Measurements from ENCODE around the gene DGCR6L. TPM values are rescaled to one million over a fixed set of nuclear protein-coding genes. Genes with fewer than 3 reads are reported as not detected.

The DGCR6L gene
- total RNA-seq, 2 experiments from 2014 or later, result 22.5 to 37.8 TPM

DNA sequence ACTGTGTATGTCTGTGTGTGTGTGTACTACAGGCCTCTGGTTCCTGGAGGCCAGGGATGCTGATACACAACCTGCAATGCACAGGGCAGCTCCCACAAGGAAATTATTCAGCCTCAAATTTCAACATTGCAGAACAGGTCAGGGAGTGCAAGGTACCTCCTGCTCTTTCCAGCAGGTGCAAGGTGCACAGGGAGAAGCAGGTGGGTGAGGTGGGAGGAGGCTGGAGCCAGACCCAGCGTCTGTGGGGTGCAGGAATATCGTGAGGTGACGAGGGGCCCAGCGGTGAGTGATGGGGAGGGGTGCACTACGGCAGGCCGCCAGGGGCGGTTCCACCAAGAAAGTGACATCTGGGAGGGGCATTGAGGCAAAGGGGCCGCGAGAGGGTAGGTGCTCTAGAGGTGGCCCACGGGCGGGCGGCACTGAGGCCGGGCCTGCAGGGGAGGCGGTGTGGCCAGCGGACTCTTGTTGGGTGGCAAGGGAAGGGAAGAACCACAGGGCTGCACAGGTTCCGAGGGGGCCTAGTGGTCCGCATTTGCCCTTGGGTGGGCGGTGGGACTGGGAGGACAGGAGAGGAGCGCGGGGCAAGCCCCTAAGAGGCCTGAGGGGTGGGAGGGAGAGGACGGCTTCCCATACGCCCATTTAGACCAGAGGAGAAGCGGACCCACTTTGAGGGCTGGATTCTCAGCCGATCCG lies 21.6 kb downstream of the DGCR6L start:
- Histone ChIP-seq H3K79me2 (ENCODE audit: insufficient read depth, low read depth, low read length) (no peaks in the 10 kb centered on the region), H3K4me3 (ENCODE audit: low read depth, low read length, poor library complexity, severe bottlenecking) (no peak overlapping the region), H3K9me3 (ENCODE audit: low read length) (no peaks in the 10 kb centered on the region), H3K4me2 (ENCODE audit: low read length) (no peak overlapping the region), H3K36me3 (ENCODE audit: insufficient read depth, low read length) (no peaks in the 10 kb centered on the region), H4K20me1 (ENCODE audit: insufficient read depth, low read length) (no peaks in the 10 kb centered on the region), H3K9me2 (ENCODE audit: insufficient read depth, low read length) (no peaks in the 10 kb centered on the region), H3K27ac (ENCODE audit: low read depth, low read length, poor library complexity, severe bottlenecking) (no peak overlapping the region), H2AFZ (ENCODE audit: low read length) (no peak overlapping the region), H3K4me1 (ENCODE audit: insufficient read depth, low read length, poor library complexity, severe bottlenecking) (no peaks in the 10 kb centered on the region)
- ChIA-PET POLR2A (no interaction called here), CTCF (ENCODE audit: unreplicated experiment) (no interaction called here)
- intact Hi-C loops (cut with micrococcal nuclease; ENCODE audit: unreplicated experiment), result no loop called here
- no peak for DNase-seq (ENCODE audit: low spot score)
- BruUV-seq (replicated peaks), result no TSS peak
- no peak for TF ChIP-seq EZH2phosphoT487 (IDR thresholded peaks at IDR 0.05; ENCODE audit: borderline replicate concordance, low read depth, low read length)
- TF ChIP-seq, protein P1, sequence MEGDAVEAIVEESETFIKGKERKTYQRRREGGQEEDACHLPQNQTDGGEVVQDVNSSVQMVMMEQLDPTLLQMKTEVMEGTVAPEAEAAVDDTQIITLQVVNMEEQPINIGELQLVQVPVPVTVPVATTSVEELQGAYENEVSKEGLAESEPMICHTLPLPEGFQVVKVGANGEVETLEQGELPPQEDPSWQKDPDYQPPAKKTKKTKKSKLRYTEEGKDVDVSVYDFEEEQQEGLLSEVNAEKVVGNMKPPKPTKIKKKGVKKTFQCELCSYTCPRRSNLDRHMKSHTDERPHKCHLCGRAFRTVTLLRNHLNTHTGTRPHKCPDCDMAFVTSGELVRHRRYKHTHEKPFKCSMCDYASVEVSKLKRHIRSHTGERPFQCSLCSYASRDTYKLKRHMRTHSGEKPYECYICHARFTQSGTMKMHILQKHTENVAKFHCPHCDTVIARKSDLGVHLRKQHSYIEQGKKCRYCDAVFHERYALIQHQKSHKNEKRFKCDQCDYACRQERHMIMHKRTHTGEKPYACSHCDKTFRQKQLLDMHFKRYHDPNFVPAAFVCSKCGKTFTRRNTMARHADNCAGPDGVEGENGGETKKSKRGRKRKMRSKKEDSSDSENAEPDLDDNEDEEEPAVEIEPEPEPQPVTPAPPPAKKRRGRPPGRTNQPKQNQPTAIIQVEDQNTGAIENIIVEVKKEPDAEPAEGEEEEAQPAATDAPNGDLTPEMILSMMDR (conservative IDR thresholded peaks at IDR 0.05; ENCODE audit: low read length), result no peak

DNA sequence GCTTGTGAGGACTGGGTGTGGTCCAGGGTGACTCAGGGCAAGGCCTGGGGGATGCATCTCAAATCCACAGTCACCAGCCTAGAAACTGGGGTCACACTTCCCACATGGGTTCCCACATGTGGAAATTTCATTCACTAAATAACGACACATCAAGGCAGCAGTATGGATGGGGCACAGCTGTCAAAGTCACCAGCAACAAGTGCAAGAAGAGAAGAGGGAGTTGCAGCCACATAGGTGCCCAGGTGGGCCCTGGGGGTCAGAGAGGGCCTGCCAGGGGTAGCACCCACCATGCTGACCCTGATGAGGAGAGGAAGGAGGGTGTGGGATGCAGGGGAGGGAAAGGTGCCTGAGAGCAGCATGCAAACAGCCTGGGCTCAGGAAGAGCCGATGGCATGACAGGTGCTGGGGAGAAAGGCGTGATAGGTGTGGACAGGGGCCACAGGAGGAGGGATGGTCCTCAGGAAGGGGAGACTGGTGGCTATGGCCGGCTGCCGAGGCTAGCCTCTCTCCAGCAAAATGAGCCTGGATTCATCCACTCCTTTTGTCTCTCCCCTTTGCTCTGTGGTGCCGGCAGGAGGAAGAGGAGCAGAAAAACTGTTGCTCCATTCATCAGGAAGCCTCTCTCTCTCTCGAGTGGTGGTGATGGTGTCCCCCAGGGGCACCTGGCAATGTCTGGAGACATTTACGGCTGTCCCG lies 22.3 kb downstream of the DGCR6L start:
- CTCF ChIA-PET (ENCODE audit: unreplicated experiment), result no interaction called here
- no peaks in the 10 kb centered on the region for H4K20me1 ChIP-seq (ENCODE audit: insufficient read depth, low read length)
- H2AFZ ChIP-seq (ENCODE audit: low read length), result no peak overlapping the region
- no peak for TF ChIP-seq EZH2phosphoT487 (IDR thresholded peaks at IDR 0.05; ENCODE audit: borderline replicate concordance, low read depth, low read length)
- TF ChIP-seq, protein P1 (conservative IDR thresholded peaks at IDR 0.05; ENCODE audit: low read length), result no peak
- no peaks in the 10 kb centered on the region for H3K79me2 ChIP-seq (ENCODE audit: insufficient read depth, low read depth, low read length)
- no peaks in the 10 kb centered on the region for H3K36me3 ChIP-seq (ENCODE audit: insufficient read depth, low read length)
- no peak overlapping the region for H3K27ac ChIP-seq (ENCODE audit: low read depth, low read length, poor library complexity, severe bottlenecking)
- POLR2A ChIA-PET, result no interaction called here
- H3K9me3 ChIP-seq (ENCODE audit: low read length), result no peaks in the 10 kb centered on the region
- H3K4me3 ChIP-seq (ENCODE audit: low read depth, low read length, poor library complexity, severe bottlenecking), result no peak overlapping the region
- H3K9me2 ChIP-seq (ENCODE audit: insufficient read depth, low read length), result no peaks in the 10 kb centered on the region
- no peak overlapping the region for H3K4me2 ChIP-seq (ENCODE audit: low read length)
- BruUV-seq (replicated peaks), result no TSS peak
- intact Hi-C loops (cut with micrococcal nuclease; ENCODE audit: unreplicated experiment), result no loop called here
- H3K4me1 ChIP-seq (ENCODE audit: insufficient read depth, low read length, poor library complexity, severe bottlenecking), result no peaks in the 10 kb centered on the region
- no peak for DNase-seq (ENCODE audit: low spot score)

DNA sequence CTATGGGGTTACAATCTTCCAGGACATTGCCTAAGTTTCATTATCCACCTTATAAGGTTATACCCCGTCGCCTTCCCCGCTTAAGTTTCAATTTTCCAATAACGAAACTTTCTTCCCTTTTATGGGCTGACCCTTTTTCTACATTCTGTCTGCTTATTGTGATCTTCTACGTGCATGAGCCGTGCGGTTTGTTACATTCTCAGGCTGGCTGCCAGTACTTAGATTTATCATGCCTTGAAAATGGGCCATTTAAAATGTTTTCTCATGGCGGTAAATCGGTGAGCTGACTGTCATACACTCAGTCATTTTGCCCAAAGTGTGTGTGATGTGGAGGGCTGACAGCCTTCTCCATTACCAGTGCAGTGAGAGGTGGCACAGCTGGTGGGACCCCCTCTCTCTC lies 23.3 kb downstream of the DGCR6L start:
- Histone ChIP-seq H3K27ac (ENCODE audit: low read depth, low read length, poor library complexity, severe bottlenecking) (no peak overlapping the region), H3K79me2 (ENCODE audit: insufficient read depth, low read depth, low read length) (no peaks in the 10 kb centered on the region), H3K36me3 (ENCODE audit: insufficient read depth, low read length) (no peaks in the 10 kb centered on the region), H4K20me1 (ENCODE audit: insufficient read depth, low read length) (no peaks in the 10 kb centered on the region), H2AFZ (ENCODE audit: low read length) (no peak overlapping the region), H3K4me2 (ENCODE audit: low read length) (no peak overlapping the region), H3K4me3 (ENCODE audit: low read depth, low read length, poor library complexity, severe bottlenecking) (no peak overlapping the region), H3K9me3 (ENCODE audit: low read length) (no peaks in the 10 kb centered on the region), H3K9me2 (ENCODE audit: insufficient read depth, low read length) (no peaks in the 10 kb centered on the region), H3K4me1 (ENCODE audit: insufficient read depth, low read length, poor library complexity, severe bottlenecking) (no peaks in the 10 kb centered on the region)
- ChIA-PET CTCF (ENCODE audit: unreplicated experiment) (no interaction called here), POLR2A (no interaction called here)
- no peak for DNase-seq (ENCODE audit: low spot score)
- BruUV-seq (replicated peaks), result no TSS peak
- TF ChIP-seq, protein P1 (conservative IDR thresholded peaks at IDR 0.05; ENCODE audit: low read length), result no peak
- TF ChIP-seq EZH2phosphoT487 (IDR thresholded peaks at IDR 0.05; ENCODE audit: borderline replicate concordance, low read depth, low read length), result no peak
- intact Hi-C loops (cut with micrococcal nuclease; ENCODE audit: unreplicated experiment), result no loop called here

Data from OCI-LY7 (cell line).